HG02885 (cell line): ENCODE data around the gene TGFBR3.

Experiments
- ATAC-seq: cut with Tn5 transposase; IDR thresholded peaks from one replicate; pipeline ENCODE4 v1.9.1; 2021; ENCODE audit warnings: mild to moderate bottlenecking; ENCODE audit not compliant: unreplicated experiment, poor library complexity

The TGFBR3 gene

DNA sequence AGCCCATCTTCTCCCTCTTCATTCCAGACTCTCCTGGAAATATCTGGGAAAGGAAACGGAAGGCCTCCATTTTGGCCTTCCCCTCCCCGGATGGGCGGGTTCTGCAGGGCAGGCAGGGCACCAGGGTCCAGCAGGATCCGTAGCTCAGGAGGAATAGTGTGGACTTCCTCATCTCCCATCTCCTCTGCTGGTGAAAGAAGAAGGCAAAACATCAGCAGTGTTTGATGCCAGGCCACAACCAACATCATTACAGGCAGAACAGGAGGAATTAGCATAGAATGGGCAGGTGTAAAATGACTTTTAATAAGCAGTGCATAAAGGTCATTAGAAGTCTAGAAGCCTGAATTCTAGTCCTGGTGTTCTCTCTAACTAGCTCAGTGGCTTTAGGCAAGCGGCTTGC, 165.9 kb downstream of the TGFBR3 start:
- ATAC-seq = no peak

DNA sequence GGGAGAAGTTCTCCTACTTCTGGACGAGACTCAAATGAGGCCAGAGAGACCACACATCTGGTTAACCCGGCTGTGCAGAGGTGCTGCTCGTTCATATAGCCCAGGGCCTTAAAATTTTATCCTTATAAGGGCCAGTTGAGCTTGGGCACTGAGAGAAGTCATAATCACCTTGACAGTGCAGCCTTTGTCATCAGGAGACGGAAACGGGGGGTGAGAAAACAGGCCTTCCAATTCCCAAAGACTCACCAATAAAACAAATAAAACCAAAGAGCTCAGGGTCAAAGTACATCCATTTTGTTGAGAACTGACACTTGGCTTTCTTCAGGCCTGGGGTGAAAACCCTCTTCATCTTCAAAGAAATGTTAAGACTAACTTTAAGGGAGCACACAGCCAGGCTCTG, 167.1 kb downstream of the TGFBR3 start:
- no peak for ATAC-seq

DNA sequence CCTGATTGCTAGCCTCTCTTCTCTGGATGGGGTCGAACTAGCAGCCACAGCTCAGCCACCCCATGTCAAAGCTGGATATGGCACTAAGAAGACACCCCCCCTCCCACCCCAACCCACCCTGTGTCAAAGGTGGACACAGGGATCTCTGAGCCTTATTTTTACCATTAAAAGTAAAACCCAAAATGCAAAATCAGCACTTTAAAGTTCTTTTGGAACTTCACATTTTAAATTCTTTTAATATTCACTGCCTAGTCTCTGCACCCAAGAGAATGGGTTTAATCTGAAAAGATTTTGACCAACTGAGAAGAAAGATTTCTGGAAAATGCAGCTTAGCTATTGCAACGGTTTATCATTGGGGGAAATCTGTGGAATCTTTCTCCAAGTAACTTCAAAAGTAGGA, 167.6 kb downstream of the TGFBR3 start:
- no peak for ATAC-seq

DNA sequence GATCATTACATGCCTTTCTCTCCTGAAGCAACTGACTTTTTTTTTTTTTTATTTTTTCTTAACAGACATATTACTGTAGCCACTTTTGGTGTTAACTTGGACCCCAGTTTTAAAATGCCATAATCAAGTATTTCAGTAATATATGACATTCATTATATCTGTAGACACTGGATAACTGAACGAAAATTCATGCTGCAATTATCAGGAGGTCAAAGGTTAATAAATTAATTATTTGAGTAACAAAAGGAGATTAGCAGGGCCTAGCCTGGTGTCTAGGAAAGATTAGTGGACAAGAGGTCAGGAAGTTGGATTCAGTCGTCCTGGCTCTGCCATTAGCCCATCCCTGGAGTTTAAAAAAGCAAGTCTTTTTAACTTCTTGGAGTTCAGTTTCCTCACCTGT, 168.1 kb downstream of the TGFBR3 start:
- no peak for ATAC-seq

DNA sequence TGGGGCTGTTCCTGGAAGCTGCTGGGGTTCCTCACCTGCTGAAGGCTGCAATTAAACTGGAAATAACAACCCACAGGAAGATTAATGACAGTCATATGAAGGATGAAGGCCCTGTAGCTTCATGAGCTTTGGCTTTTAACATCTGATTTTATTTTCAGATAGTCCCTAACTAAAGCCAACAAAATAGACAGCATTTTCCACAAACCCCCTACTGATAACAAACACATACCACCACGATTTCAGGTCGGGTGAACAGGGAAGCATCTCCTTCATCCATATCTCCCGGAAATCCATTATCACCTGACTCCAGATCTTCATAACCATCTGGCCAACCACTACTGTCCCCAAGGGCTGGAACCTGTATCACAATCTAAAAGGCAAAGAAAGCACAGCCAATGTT, 169.6 kb downstream of the TGFBR3 start:
- ATAC-seq = no peak

DNA sequence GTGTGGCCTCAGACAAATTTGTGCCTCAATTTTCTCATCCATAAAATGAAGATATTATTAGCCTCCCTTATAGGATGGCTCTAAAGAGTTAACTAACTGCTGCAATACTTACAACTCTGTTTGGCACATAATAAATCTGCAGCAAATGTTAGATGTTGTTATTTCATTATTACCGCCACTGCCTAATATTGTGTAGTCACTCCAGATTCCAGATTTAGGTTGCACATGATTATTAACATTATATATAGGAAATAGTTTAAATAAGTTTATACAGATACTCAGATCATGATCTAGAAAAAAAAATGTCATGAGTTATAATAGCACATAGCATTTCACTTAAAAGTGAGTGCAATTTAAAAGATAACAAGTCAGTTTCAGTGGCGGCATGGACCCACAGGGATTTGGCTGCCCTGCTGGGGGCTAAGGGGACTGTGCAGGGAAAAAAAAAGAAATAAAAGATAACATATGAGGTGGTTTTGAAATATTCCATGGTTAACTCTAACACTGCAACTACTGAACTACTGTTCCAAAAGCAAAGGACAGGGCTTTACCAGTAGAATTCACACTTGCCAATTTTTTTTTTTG, 170.4 kb downstream of the TGFBR3 start:
- no peak for ATAC-seq

DNA sequence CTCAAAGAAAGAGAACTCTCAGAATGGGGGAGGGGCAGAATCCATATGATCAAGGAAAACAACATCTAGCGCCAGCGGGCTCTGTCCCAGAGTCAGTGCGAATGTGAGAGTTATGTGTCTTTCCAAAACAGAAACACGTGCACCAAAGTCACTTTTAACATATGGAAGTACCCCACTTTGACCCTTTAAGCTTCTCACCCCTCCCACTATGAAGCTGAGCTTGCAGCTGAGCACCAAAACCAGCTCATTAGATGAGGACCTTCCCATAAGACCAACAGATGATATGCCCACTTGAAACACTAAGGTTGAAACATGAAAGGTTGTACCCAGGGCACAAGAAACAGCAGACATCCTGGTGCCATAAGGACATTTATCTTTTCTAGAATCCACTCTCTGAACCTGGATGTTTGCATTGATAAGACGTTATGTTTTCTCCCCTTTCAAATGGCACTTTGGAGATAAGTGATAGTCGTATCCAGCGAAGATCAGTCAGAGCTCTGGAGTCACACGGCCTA, 171.0 kb downstream of the TGFBR3 start:
- ATAC-seq = no peak

DNA sequence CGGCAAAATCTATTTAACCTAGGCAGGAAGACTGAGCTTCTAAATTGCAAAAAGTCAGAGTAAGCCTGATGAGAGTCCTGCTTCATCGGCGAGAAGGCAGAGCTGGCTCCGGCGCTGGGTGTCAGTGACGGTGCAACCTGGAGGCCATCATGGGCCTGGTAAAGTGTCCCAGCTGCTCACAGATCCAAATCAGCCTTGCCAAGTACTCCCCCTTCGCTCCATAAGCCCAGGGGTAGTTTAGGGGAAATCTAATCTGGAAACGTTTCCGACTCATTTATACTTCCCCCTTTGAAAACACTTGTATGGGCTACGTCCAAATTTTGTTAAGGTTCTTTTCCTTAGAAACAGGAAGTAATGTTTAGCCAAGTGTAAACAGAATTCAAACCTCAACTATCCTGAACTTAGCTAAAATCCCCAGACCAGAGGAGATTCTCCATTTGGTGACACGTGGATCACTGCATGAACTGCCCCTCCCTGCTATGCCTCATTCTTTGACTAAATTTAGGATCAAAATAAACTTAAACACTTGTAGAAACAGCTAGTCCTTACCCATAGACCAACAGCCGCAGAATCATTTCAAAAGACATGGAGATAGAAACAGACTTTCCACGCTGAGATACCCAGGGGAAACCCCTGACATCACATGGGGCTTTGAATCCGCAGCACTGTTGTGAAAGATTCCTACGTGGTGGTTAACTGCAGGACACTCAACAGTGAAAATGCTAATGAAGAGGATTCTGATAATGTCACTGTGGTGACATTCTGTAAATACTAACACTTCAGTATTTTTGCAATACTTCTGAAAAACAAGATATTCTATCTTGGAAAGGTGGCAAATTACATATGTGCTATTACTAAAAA, 172.7 kb downstream of the TGFBR3 start:
- peak; percentile 74 for ATAC-seq

DNA sequence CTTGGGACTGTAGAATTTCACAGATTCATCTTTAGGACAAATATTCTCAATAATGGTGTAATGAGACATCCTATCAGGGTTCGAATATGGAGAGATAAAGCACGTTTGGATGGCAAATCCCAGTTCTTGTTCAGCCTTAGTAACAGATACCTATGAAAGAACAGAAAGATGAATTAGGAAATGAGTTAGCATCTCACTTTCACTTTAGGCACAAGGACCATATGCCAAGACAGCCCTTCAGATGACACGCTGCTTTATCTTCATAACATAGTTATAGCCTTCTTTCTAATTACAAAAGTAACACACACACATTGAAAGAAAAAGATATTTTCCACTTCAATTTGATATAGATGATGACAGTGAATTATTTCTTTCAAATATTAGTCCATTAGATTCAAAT, 173.6 kb downstream of the TGFBR3 start:
- no peak for ATAC-seq

DNA sequence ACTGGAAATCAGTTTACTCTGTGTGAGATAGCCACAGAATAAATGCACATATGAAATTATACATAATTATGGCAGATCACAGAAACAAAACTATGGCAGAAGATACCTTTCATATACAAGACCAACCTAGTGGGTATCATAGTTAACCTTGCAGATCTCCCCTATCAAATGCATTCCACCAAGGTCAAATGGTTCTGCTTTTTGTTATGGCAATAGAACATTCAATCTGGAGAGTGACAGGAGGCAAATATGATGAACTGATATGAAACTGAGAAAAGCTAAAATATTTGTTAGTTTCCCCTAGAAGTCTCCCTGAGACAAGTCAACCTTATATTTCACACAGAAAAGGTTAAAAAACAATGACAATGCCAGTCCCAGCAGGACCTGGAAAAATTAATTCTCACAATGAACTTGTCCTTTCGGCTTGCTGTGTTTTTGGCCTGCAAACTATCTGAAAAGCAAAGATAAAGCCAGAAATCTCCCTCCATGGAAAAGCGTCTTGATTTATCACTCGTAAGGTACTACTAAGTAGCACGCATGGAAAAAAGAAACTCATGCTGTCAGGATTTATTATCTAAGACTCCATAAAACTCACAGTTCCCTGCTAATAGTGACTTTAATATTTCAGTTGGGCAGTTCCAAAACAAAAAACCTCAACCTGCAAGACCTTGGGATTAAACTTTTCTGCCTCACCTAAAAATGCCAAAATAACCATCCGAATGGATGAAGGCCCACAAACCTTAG, 174.3 kb downstream of the TGFBR3 start:
- no peak for ATAC-seq

DNA sequence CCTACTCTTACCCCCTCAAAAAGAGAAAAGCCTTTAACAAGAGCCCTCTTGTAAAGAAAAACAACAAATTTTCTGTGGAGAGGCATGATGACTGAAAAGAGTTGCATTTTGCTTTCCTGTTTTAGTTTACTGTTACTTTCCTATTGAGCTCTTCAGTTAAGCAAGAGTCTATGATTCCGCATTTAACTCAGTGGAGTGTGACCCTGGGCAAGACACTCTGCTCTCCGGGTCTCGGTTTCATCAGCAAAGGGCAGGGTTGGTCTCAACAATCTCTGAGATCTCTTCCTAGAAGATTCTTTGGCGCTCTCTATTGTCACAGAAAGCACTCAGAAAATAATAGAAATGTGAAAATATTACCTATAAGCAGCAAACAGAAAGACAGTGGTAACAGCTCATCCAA, 175.7 kb downstream of the TGFBR3 start:
- peak; percentile 66 for ATAC-seq

DNA sequence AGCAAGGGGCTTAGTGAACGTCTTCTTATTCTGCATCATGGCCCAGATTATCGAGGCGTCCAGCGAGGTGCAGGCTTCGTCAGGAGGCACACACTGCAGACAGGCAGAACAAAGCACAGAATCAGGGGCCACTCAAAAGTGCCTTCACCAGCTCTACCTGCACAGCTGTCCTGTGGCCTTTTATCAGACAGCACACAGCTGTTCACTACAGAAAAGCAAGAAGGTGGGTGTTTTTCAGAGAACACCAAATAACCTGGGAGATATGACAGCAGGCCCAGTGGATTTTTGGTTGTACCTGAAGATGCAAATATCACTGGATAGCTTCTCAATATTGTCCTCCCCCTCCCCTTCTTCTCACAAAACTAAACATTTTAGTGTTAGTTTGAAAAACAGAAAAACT, 177.3 kb downstream of the TGFBR3 start:
- no peak for ATAC-seq

DNA sequence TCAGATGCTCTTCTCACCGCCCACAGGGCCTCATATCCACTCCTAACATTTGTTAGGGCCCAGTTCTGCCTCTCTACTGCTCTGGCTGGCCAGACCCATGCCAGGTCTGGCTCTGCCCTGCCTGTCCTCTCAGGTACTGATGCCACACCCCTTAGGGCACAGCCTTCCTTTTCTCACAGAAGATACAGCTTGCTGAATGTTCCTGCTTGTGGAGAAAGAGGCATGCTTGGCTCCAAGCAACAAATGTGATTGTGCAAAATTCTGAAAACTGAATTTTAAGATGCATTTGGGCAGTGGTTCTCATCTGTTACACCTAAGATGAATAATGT, 178.1 kb downstream of the TGFBR3 start:
- ATAC-seq = no peak

DNA sequence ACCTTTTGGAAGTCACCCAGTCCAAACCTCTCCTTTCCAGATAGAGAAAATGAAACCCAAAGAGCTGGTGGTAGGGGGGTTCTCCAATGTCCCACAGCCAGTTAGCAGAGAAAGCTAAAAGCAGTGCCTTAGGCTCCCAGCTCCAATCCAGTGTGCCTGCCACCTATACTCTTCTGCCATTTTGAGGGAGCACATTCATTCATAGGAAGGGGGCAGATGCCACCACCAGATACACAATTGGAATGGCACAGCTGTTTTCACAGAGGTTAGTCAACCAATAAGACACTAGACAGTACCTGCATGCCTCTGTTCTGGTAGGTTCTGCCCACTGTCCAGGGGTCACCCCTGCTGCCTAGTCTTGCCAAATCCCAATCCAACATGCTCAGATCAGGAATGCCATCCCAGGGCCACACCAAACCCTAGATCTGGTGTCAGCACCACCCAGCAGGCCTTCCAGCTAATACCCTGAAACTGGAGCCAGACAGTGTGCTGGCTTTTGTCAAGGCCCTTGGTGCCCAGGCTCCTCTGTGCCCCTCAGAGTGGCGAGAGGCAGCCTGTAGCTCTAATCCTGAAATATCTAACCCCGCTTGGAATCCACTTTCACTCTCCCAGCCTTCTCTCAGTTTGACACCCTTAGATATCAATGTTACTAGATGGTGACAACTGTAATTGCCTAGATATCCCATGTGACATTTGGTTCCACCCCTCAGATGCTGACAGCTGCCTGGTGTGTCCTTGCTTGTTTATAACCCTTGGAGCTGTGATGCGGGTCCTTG, 178.6 kb downstream of the TGFBR3 start:
- no peak for ATAC-seq

DNA sequence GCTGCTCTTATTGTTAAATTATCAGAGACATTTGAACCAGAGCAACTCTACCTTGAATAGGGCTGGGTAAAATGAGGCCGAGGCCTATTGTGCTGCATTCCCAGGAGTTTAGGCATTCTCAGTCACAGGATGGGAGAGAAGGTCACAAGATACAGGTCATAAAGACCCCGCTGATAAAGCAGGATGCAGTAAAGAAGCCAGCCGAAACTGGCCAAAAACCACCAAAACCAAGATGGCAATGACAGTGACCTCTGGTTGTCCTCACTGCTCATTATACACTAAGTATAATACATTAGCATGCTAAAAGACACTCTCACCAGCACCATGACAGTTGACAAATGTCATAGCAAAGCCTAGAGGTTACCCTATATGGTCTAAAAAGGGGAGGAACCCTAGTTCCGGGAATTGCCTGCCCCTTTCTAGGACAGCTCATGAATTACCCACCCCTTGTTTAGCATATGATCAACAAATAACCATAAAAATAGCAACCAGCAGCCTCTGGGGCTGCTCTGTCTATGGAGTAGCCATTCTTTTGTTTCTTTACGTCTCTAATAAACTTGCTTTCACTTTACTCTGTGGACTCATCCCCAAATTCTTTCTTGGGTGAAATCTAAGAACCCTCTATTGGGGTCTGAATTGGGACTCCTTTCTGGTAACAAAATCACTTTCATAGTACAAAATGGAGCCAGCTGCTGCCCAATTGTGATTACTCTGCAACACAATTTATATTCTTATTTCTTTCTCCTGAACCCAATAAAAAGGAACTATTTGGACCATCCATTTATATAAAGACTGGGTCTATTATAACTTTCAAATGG, 179.6 kb downstream of the TGFBR3 start:
- no peak for ATAC-seq

DNA sequence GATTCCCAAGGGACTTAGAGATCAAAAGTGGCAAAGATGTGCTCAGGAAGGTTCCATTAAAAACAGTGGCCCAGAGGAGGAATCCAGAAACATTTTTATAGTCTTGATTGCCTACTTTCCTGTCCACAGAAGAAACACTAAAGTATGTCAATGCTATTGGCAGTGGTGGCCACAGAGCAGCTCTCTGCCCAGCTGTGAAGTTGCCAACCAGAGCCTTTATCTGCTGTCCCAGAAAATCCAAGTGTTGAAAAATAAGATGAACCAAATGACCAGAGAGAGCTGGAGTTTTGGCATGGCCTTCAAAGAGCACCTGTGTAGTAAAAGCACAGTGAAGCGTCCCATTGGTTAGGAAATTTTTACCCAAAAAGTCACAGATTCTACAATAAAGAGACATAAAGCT, 181.2 kb downstream of the TGFBR3 start:
- no peak for ATAC-seq

DNA sequence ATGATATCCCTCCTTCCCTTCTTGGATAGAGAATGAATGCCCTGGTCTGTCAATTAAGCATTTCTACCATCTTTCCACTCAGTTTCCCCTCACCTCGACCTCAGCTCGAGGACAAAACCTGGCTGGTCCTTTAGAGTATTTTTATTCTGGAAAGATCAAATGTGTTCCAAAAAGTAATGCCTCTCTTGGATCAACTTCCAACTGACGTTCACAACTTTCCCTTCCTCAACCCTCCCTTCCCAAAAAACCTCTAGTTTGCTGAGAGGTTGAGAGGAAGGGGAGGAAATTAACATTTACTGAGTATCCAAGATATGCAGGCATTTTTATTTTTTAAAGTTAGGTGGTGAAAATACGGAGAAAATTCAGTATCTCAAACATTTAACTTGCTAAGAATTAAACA, 182.9 kb downstream of the TGFBR3 start:
- ATAC-seq = no peak

DNA sequence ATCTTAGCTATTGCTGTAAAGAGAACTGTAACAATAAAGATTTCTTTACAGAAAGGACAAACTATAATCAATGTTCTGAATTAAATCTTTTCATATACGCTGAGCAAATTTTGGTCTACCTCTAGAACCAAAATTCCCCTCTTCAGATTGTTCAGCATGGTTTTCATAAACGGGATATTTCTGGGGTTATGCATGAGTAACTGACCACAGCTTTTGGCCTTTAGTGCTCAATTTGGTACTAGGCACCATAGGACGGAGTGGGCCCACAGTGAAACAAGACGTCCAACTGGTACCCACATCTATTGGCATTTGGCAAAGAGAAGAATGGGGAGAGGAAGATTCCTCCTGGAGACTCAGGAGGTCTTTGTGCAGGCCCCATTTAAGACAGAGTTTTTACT, 184.5 kb downstream of the TGFBR3 start:
- ATAC-seq = no peak

DNA sequence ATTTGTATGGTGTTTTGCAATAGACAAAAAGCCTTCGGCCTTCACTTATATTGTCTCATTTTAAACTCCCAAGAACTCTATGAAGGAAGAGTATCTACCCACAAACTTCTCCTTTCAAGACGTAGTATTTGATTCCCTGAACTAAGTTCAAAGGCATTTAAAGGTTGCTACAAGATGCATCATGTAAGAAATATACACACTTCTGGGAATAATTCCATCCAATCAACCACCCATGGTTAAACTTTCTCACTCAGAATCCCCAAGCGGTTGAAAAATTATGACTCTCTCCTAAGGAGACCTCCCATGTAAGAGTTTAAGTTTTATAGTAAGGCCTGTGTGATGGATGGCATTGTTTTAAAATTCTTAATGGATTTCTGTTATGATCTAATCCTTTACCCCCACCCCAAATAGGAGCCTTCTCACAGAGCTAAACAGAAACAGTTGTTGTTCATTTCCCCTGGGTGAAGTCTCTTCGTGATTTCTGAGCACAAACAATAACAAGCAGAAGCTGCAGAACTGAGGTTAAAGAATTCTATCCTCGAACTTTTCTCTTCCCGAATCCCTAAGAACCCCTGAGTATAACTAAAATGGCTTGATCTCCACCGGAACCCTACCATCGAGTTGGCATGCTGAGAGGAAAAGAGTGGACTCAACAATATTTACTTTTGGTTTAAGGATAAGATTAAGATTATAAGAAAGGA, 185.0 kb downstream of the TGFBR3 start:
- ATAC-seq = no peak
